ENCODE measurements around the gene ZNF646.

DNA sequence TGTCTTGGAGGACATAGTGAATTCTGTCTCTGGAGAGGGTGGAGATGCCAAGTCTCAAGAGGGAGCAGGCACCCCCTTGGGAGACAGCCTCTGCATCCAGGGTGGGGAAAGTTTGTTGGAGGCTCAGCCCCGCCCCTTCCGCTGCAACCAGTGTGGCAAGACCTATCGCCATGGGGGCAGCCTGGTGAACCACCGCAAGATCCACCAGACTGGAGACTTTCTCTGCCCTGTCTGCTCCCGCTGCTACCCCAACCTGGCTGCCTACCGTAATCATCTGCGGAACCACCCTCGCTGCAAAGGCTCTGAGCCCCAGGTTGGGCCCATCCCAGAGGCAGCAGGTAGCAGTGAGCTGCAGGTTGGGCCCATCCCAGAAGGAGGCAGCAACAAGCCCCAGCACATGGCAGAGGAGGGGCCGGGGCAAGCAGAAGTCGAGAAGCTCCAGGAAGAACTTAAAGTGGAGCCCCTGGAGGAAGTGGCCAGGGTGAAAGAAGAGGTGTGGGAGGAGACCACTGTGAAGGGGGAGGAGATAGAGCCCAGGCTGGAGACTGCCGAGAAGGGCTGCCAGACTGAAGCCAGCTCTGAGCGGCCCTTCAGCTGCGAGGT, 5.2 kb downstream of the ZNF646 start:
- TF ChIP-seq, protein P1, sequence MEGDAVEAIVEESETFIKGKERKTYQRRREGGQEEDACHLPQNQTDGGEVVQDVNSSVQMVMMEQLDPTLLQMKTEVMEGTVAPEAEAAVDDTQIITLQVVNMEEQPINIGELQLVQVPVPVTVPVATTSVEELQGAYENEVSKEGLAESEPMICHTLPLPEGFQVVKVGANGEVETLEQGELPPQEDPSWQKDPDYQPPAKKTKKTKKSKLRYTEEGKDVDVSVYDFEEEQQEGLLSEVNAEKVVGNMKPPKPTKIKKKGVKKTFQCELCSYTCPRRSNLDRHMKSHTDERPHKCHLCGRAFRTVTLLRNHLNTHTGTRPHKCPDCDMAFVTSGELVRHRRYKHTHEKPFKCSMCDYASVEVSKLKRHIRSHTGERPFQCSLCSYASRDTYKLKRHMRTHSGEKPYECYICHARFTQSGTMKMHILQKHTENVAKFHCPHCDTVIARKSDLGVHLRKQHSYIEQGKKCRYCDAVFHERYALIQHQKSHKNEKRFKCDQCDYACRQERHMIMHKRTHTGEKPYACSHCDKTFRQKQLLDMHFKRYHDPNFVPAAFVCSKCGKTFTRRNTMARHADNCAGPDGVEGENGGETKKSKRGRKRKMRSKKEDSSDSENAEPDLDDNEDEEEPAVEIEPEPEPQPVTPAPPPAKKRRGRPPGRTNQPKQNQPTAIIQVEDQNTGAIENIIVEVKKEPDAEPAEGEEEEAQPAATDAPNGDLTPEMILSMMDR (IDR thresholded peaks at IDR 0.05) = no peak
- no peak for TF ChIP-seq ZFX (IDR thresholded peaks at IDR 0.05; ENCODE audit: borderline replicate concordance)
